Vagina (tissue), 2 donors: Measurements from ENCODE around the gene PTRHD1.

ENCODE experiments used
- POLR2A ChIP-seq, 2 donors: fragments of 450-650 bp; IDR thresholded peaks; one replicate each; pipeline ENCODE4 v1.6.1; 2017; ENCODE audit warnings: antibody characterized with exemption in 2 of 2, mild to moderate bottlenecking in 2 of 2, moderate library complexity in 2 of 2
- POLR2AphosphoS5 ChIP-seq, 2 donors: sonication (generic); formaldehyde crosslinking; IDR thresholded peaks; one replicate each; pipeline ENCODE4 v1.9.0; 2017; ENCODE audit warnings: antibody characterized with exemption in 2 of 2, mild to moderate bottlenecking in 2 of 2, low read depth in 1 of 2; ENCODE audit not compliant: insufficient read depth in 1 of 2
- TF ChIP-seq, protein P1 (sequence below), 3 experiments: fragments of 450-650 bp in 2 of 3; fragments of 200-600 bp in 1 of 3; sonication (generic) in 1 of 3; IDR thresholded peaks; one replicate each; pipeline ENCODE4 v1.5.1; 2017 to 2019; ENCODE audit warnings: antibody characterized with exemption in 3 of 3, mild to moderate bottlenecking in 2 of 3, moderate library complexity in 2 of 3

DNA sequence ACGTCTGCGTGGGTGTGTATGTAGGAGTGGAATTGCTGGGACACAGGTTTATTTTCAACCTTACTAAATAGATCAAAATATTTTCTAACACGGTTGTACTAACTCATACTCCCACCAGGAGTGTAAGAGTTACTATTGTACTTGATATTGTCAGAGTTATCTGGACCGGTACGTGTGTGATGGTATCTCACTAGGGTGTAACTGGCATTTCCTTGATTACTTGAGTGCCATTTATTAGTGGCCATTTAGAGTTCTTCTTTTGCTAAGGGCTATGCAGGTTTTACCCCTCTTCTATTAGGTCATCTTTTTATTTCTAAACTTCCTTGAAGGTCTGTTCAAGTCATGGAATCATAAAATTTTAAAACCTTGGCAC, 33.6 kb upstream of the PTRHD1 start:
- TF ChIP-seq, protein P1, sequence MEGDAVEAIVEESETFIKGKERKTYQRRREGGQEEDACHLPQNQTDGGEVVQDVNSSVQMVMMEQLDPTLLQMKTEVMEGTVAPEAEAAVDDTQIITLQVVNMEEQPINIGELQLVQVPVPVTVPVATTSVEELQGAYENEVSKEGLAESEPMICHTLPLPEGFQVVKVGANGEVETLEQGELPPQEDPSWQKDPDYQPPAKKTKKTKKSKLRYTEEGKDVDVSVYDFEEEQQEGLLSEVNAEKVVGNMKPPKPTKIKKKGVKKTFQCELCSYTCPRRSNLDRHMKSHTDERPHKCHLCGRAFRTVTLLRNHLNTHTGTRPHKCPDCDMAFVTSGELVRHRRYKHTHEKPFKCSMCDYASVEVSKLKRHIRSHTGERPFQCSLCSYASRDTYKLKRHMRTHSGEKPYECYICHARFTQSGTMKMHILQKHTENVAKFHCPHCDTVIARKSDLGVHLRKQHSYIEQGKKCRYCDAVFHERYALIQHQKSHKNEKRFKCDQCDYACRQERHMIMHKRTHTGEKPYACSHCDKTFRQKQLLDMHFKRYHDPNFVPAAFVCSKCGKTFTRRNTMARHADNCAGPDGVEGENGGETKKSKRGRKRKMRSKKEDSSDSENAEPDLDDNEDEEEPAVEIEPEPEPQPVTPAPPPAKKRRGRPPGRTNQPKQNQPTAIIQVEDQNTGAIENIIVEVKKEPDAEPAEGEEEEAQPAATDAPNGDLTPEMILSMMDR (IDR thresholded peaks at IDR 0.05), result no peak
- TF ChIP-seq POLR2A (IDR thresholded peaks at IDR 0.05) (no peak), POLR2AphosphoS5 (IDR thresholded peaks at IDR 0.05; ENCODE audit: insufficient read depth in 1 of 2, low read depth in 1 of 2) (no peak)
